ENCODE measurements around the gene DSTN. TPM values are rescaled to one million over a fixed set of nuclear protein-coding genes. Genes with fewer than 3 reads are reported as not detected.

The DSTN gene
- total RNA-seq, 4 donors from 2014 or later = 280 to 589 (median 373) TPM

- peak; percentile 74 for DNase-seq
- H3K27ac ChIP-seq = peak overlapping the region; percentile 61 to 86 (median 82)
- intact Hi-C loops (cut with DNase I; ENCODE audit: low total_unique reads) = loop anchor here (5.0 kb wide), 1 partner anchor 38 kb away; the partner anchor contains the start of gene DSTN
- in situ Hi-C loops (cut with MboI; ENCODE audit: low pct_ligation_motif_present in 1 of 4, low pct_unique_long_range_greater_than_20kb in 1 of 4, low sequenced_read_pairs in 3 of 4) = no loop called here
- TF ChIP-seq POLR2AphosphoS5 (IDR thresholded peaks at IDR 0.05) (peak; percentile 19 to 39 (median 33)), EP300 (IDR thresholded peaks at IDR 0.05; ENCODE audit: low read depth) (no peak)
- no peaks in the 10 kb centered on the region for H3K27me3 ChIP-seq
- H3K4me3 ChIP-seq = no peak overlapping the region
- H3K9me3 ChIP-seq = no peaks in the 10 kb centered on the region
- 40% methylated on average over 16 of the region's 19 CpGs; no CpG with 5 or more reads in 1 of the 2 donors for WGBS, 2 donors (ENCODE audit: low coverage in 1 of 2)
- peaks cover 0 to 8% (median 4%) of the 10 kb centered on the region in 4 donors for H3K36me3 ChIP-seq
- H3K4me1 ChIP-seq = peaks cover 35 to 76% (median 67%) of the 10 kb centered on the region in 4 donors
Observed at GRCh38 chr20:17610566-17611289, 40.9 kb downstream of the DSTN start.

- DNase-seq = no peak
- WGBS, 2 donors (ENCODE audit: low coverage in 1 of 2) = 83% methylated on average over 1 of the region's 6 CpGs; no CpG with 5 or more reads in 1 of the 2 donors
- Histone ChIP-seq H3K4me1 (peaks cover 30 to 75% (median 62%) of the 10 kb centered on the region in 4 donors), H3K27me3 (no peaks in the 10 kb centered on the region), H3K4me3 (no peak overlapping the region), H3K36me3 (peaks cover 0 to 13% (median 4%) of the 10 kb centered on the region in 4 donors), H3K27ac (peak overlapping the region; percentile 61 to 86 (median 82)), H3K9me3 (no peaks in the 10 kb centered on the region)
- intact Hi-C loops (cut with DNase I; ENCODE audit: low total_unique reads) = loop anchor here (5.0 kb wide), 1 partner anchor 39 kb away; the partner anchor contains the start of gene DSTN
- TF ChIP-seq POLR2AphosphoS5 (IDR thresholded peaks at IDR 0.05) (peak in 1 of 3 donors; percentile 5), CTCF (IDR thresholded peaks at IDR 0.05) (peak in 2 of 5 experiments; percentile 58 to 77), EP300 (IDR thresholded peaks at IDR 0.05; ENCODE audit: low read depth) (no peak), POLR2A (IDR thresholded peaks at IDR 0.05) (no peak)
- in situ Hi-C loops (cut with MboI; ENCODE audit: low pct_ligation_motif_present in 1 of 4, low pct_unique_long_range_greater_than_20kb in 1 of 4, low sequenced_read_pairs in 3 of 4) = no loop called here
Observed at GRCh38 chr20:17611290-17611539, 41.3 kb downstream of the DSTN start.

- peak; percentile 53 for DNase-seq
- Histone ChIP-seq H3K4me1 (peaks cover 29 to 70% (median 57%) of the 10 kb centered on the region in 4 donors), H3K4me3 (no peak overlapping the region), H3K27me3 (no peaks in the 10 kb centered on the region), H3K36me3 (peaks cover 0 to 16% (median 4%) of the 10 kb centered on the region in 4 donors), H3K27ac (peak overlapping the region; percentile 61 to 86 (median 82)), H3K9me3 (no peaks in the 10 kb centered on the region)
- TF ChIP-seq CTCF (IDR thresholded peaks at IDR 0.05) (peak in 4 of 5 experiments; percentile 41 to 55 (median 44)), POLR2A (IDR thresholded peaks at IDR 0.05) (no peak)
- 61% methylated on average over 25 of the region's 26 CpGs; no CpG with 5 or more reads in 1 of the 2 donors for WGBS, 2 donors (ENCODE audit: low coverage in 1 of 2)
- intact Hi-C loops (cut with DNase I; ENCODE audit: low total_unique reads) = loop anchor here (5.0 kb wide), 1 partner anchor 39 kb away; the partner anchor contains the start of gene DSTN
- in situ Hi-C loops (cut with MboI; ENCODE audit: low pct_ligation_motif_present in 1 of 4, low pct_unique_long_range_greater_than_20kb in 1 of 4, low sequenced_read_pairs in 3 of 4) = no loop called here
Observed at GRCh38 chr20:17611540-17612286, 41.8 kb downstream of the DSTN start.

- Histone ChIP-seq H3K27ac (peak overlapping the region; percentile 61 to 86 (median 82)), H3K4me3 (no peak overlapping the region), H3K27me3 (no peaks in the 10 kb centered on the region), H3K4me1 (peaks cover 29 to 66% (median 57%) of the 10 kb centered on the region in 4 donors), H3K36me3 (peaks cover 0 to 16% (median 4%) of the 10 kb centered on the region in 4 donors), H3K9me3 (no peaks in the 10 kb centered on the region)
- intact Hi-C loops (cut with DNase I; ENCODE audit: low total_unique reads) (loop anchor here (5.0 kb wide), 1 partner anchor 40 kb away; the partner anchor contains the start of gene DSTN), in situ Hi-C loops (cut with MboI; ENCODE audit: low pct_ligation_motif_present in 1 of 4, low pct_unique_long_range_greater_than_20kb in 1 of 4, low sequenced_read_pairs in 3 of 4) (no loop called here)
- peak; percentile 43 for DNase-seq
- TF ChIP-seq CTCF (IDR thresholded peaks at IDR 0.05) (no peak), POLR2A (IDR thresholded peaks at IDR 0.05) (peak; percentile 22), POLR2AphosphoS5 (IDR thresholded peaks at IDR 0.05) (peak; percentile 71 to 83 (median 80)), EP300 (IDR thresholded peaks at IDR 0.05; ENCODE audit: low read depth) (peak; percentile 93)
- WGBS, 2 donors (ENCODE audit: low coverage in 1 of 2) = 65% methylated on average over 14 of the region's 16 CpGs; no CpG with 5 or more reads in 1 of the 2 donors
Observed at GRCh38 chr20:17612287-17612991, 42.6 kb downstream of the DSTN start.

Data from transverse colon (tissue), 4 donors.